MM.1S (cell line): Measurements from ENCODE around the gene ZNF692.
A peak's percentile ranks its signal among the peaks of the same experiment; 100 is the strongest.

Experiments
- CTCF ChIP-seq: fragments of 300-600 bp; sonication (generic); IDR thresholded peaks from 2 replicates; pipeline ENCODE4 v1.5.1; 2016; ENCODE audit warnings: antibody characterized with exemption, low read length, mixed read lengths
- EZH2 ChIP-seq: fragments of 300-600 bp; sonication (generic); optimal IDR thresholded peaks from 2 replicates; pipeline ENCODE3; 2017; ENCODE audit warnings: low read depth, mild to moderate bottlenecking, antibody characterized with exemption, low read length, mixed read lengths
- EZH2phosphoT487 ChIP-seq: fragments of 300-600 bp; sonication (generic); IDR thresholded peaks from 2 replicates; pipeline ENCODE4 v1.6.1; 2018; ENCODE audit warnings: antibody characterized with exemption, low read length

GRCh38 chr1:248811514-248812490 is 47.1 kb downstream of the ZNF692 start:
- TF ChIP-seq EZH2phosphoT487: no peak
- 0 out of 2 replicates have a peak, but pooled peaks have one; percentile 12 for TF ChIP-seq CTCF
- no peak for TF ChIP-seq EZH2
